ENCODE measurements around the gene WDR36. TPM values are rescaled to one million over a fixed set of nuclear protein-coding genes. Genes with fewer than 3 reads are reported as not detected.

Gene WDR36
- total RNA-seq, 6 experiments from 2014 or later = 12.7 to 17.5 (median 16.5) TPM

GRCh38 chr5:111061618-111062017 lies 30.5 kb upstream of the WDR36 start:
- H3K27me3 ChIP-seq = no peaks in the 10 kb centered on the region
- H3K9me3 ChIP-seq = no peaks in the 10 kb centered on the region
- no peak for DNase-seq
- no peak overlapping the region for H3K4me3 ChIP-seq
- no peak overlapping the region for H3K27ac ChIP-seq
- H3K36me3 ChIP-seq = no peaks in the 10 kb centered on the region
- ATAC-seq = no peak
- no peak for TF ChIP-seq CTCF (IDR thresholded peaks at IDR 0.05)
- no peak for TF ChIP-seq POLR2A (IDR thresholded peaks at IDR 0.05)
- intact Hi-C loops (cut with DNase I) = no loop called here
- peaks cover 0 to 15% (median 3%) of the 10 kb centered on the region in 4 donors for H3K4me1 ChIP-seq

- Histone ChIP-seq H3K4me1 (peaks cover 0 to 15% (median 4%) of the 10 kb centered on the region in 4 donors), H3K4me3 (no peak overlapping the region), H3K36me3 (no peaks in the 10 kb centered on the region), H3K9me3 (no peaks in the 10 kb centered on the region), H3K27ac (peak overlapping the region in 1 of 3 donors; percentile 0), H3K27me3 (no peaks in the 10 kb centered on the region)
- intact Hi-C loops (cut with DNase I) = no loop called here
- 12% methylated on average over 3 of the region's 3 CpGs for WGBS (ENCODE audit: insufficient coverage, low coverage, low lambda C conversion rate, missing lambda C conversion rate)
- TF ChIP-seq POLR2A (IDR thresholded peaks at IDR 0.05) (no peak), CTCF (IDR thresholded peaks at IDR 0.05) (peak; percentile 48 to 69 (median 63))
- DNase-seq (peak in 2 of 3 donors; percentile 19 to 52), ATAC-seq (peak; percentile 89 to 96 (median 94))
Observed at GRCh38 chr5:111063709-111064322, 28.3 kb upstream of the WDR36 start.

GRCh38 chr5:111066261-111066938 lies 25.7 kb upstream of the WDR36 start:
- 83% methylated on average over 2 of the region's 2 CpGs for WGBS (ENCODE audit: insufficient coverage, low coverage, low lambda C conversion rate, missing lambda C conversion rate)
- TF ChIP-seq POLR2A (IDR thresholded peaks at IDR 0.05) (no peak), CTCF (IDR thresholded peaks at IDR 0.05) (no peak)
- ATAC-seq (peak in 2 of 4 donors; percentile 15 to 34), DNase-seq (no peak)
- H3K27ac ChIP-seq = no peak overlapping the region
- H3K9me3 ChIP-seq = no peaks in the 10 kb centered on the region
- no peaks in the 10 kb centered on the region for H3K36me3 ChIP-seq
- no peaks in the 10 kb centered on the region for H3K27me3 ChIP-seq
- peaks cover 0 to 20% (median 4%) of the 10 kb centered on the region in 4 donors for H3K4me1 ChIP-seq
- intact Hi-C loops (cut with DNase I) = no loop called here
- no peak overlapping the region for H3K4me3 ChIP-seq

- ATAC-seq = no peak
- H3K27ac ChIP-seq = no peak overlapping the region
- TF ChIP-seq POLR2A (IDR thresholded peaks at IDR 0.05) (no peak), CTCF (IDR thresholded peaks at IDR 0.05) (no peak)
- H3K4me3 ChIP-seq = no peak overlapping the region
- H3K27me3 ChIP-seq = no peaks in the 10 kb centered on the region
- intact Hi-C loops (cut with DNase I) = no loop called here
- H3K9me3 ChIP-seq = no peaks in the 10 kb centered on the region
- WGBS (ENCODE audit: insufficient coverage, low coverage, low lambda C conversion rate, missing lambda C conversion rate) = 68% methylated on average over 2 of the region's 2 CpGs
- H3K4me1 ChIP-seq = peaks cover 0 to 17% (median 4%) of the 10 kb centered on the region in 4 donors
- no peak for DNase-seq
- H3K36me3 ChIP-seq = no peaks in the 10 kb centered on the region
Observed at GRCh38 chr5:111068213-111068612, 23.9 kb upstream of the WDR36 start.
